H1 (cell line): ENCODE results near the gene PGLYRP2.

Experiments
- CHD1 ChIP-seq: IDR thresholded peaks from 2 replicates; pipeline ENCODE4 v1.6.1; 2012; ENCODE audit warnings: low read depth, low read length, improper control_type of control experiment
- EP300 ChIP-seq, 2 experiments: IDR thresholded peaks; 1 replicate in 1 of 2; 2 replicates in 1 of 2; pipeline ENCODE4 v1.6.1; 2011 to 2012; ENCODE audit warnings: low read depth in 2 of 2, low read length in 2 of 2, mild to moderate bottlenecking in 2 of 2, borderline replicate concordance in 1 of 2, inconsistent platforms in 1 of 2, moderate library complexity in 1 of 2
- EZH2 ChIP-seq: fragments of 200-600 bp; sonication (generic); IDR thresholded peaks from 2 replicates; pipeline ENCODE4 v1.7.1; 2012; ENCODE audit warnings: low read depth, mild to moderate bottlenecking, moderate library complexity, low read length, inconsistent platforms; ENCODE audit not compliant: severe bottlenecking
- GABPA ChIP-seq: IDR thresholded peaks from 2 replicates; pipeline ENCODE4 v1.6.1; 2011; ENCODE audit warnings: mild to moderate bottlenecking, low read length, moderate library complexity, borderline replicate concordance; ENCODE audit not compliant: insufficient read depth
- MAFK ChIP-seq: IDR thresholded peaks from 2 replicates; pipeline ENCODE4 v1.6.1; 2012; ENCODE audit warnings: low read depth, mild to moderate bottlenecking, improper control_type of control experiment, low read length
- POLR2A ChIP-seq, 2 experiments: IDR thresholded peaks; 1 replicate in 1 of 2; 2 replicates in 1 of 2; pipeline ENCODE4 v1.6.1; 2011; ENCODE audit warnings: low read depth in 2 of 2, low read length in 2 of 2, mild to moderate bottlenecking in 2 of 2; ENCODE audit errors: control extremely low read depth in 1 of 2
- POLR2AphosphoS5 ChIP-seq: IDR thresholded peaks from 2 replicates; pipeline ENCODE4 v1.6.1; 2011; ENCODE audit warnings: low read depth, low read length
- SIX5 ChIP-seq: IDR thresholded peaks from 2 replicates; pipeline ENCODE4 v1.6.1; 2011; ENCODE audit warnings: mild to moderate bottlenecking, low read depth, low read length
- SP2 ChIP-seq: IDR thresholded peaks from 2 replicates; pipeline ENCODE4 v1.6.1; 2012; ENCODE audit warnings: mild to moderate bottlenecking, low read length, inconsistent platforms
- YY1 ChIP-seq: IDR thresholded peaks from 2 replicates; pipeline ENCODE4 v1.6.1; 2011; ENCODE audit warnings: low read depth, mild to moderate bottlenecking, low read length
- ZNF274 ChIP-seq: IDR thresholded peaks from 2 replicates; pipeline ENCODE4 v1.7.0; 2012; ENCODE audit warnings: low read length, borderline replicate concordance; ENCODE audit errors: extremely low read depth
- TF ChIP-seq, protein P1 (sequence below), 3 experiments: IDR thresholded peaks; 1 replicate in 2 of 3; 2 replicates in 1 of 3; pipeline versions ENCODE4 v1.5.1 to v1.6.1; 2011; ENCODE audit warnings: low read length in 3 of 3, mild to moderate bottlenecking in 3 of 3, inconsistent platforms in 2 of 3, low read depth in 1 of 3, moderate library complexity in 1 of 3; ENCODE audit not compliant: insufficient read depth in 1 of 3; ENCODE audit errors: control extremely low read depth in 1 of 3
- TF ChIP-seq, protein P2 (sequence below): IDR thresholded peaks from 2 replicates; pipeline ENCODE4 v1.6.1; 2011; ENCODE audit warnings: low read length, improper control_type of control experiment

DNA sequence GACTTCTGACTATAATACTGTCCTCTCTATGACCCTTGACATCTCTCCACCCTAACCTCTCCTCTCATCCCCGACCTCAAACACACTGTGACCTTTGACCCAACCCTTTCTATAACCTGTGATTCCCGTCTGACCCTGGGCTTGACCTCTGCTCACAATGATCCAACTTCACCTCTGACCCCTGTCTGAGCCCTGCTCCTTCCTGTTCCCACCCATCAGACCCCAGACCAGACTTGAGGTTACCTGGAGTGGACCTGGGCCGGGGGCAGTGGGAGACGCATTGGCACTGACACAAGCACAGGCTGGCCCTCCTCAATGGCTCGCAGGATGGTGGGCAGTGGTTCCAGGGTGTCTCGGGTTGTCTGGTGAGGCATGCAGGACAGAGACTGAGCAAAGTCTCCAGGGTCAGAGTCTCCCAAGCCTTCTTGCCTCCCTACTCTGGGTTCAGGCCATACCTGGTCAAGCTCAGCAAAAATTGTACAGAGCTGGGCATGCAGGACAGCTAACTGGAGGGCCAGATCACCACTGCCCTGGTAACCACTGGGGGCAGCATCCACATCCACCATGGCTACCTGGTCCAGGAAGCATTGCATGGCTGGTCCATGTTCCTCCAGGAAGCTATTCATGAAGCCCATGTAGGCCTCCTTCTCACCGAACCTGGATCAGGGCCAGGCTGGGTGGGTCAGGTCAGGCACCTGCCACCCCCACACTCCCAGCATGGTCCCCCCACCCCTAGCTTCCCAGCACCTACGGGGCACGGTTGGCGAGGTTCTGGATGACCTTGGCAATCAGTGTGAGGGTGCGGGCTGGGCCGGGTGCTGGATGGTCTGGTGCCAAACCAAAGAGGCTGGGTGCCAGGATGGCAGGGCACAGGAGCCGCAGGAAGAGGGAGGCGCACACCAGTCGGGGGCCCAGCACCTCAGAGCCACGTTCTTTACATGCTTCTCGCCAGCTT lies 25.1 kb downstream of the PGLYRP2 start:
- TF ChIP-seq POLR2AphosphoS5 (no peak), GABPA (no peak), MAFK (no peak), EZH2 (no peak), SP2 (no peak), EP300 (IDR thresholded peaks at IDR 0.05; ENCODE audit: borderline replicate concordance in 1 of 2, low read depth in 2 of 2, low read length in 2 of 2) (no peak), SIX5 (no peak), ZNF274 (no peak), POLR2A (IDR thresholded peaks at IDR 0.05; ENCODE audit: control extremely low read depth in 1 of 2, low read depth in 2 of 2, low read length in 2 of 2) (no peak), YY1 (no peak), CHD1 (no peak)
- TF ChIP-seq, protein P1, sequence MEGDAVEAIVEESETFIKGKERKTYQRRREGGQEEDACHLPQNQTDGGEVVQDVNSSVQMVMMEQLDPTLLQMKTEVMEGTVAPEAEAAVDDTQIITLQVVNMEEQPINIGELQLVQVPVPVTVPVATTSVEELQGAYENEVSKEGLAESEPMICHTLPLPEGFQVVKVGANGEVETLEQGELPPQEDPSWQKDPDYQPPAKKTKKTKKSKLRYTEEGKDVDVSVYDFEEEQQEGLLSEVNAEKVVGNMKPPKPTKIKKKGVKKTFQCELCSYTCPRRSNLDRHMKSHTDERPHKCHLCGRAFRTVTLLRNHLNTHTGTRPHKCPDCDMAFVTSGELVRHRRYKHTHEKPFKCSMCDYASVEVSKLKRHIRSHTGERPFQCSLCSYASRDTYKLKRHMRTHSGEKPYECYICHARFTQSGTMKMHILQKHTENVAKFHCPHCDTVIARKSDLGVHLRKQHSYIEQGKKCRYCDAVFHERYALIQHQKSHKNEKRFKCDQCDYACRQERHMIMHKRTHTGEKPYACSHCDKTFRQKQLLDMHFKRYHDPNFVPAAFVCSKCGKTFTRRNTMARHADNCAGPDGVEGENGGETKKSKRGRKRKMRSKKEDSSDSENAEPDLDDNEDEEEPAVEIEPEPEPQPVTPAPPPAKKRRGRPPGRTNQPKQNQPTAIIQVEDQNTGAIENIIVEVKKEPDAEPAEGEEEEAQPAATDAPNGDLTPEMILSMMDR (IDR thresholded peaks at IDR 0.05; ENCODE audit: control extremely low read depth in 1 of 3, insufficient read depth in 1 of 3, low read depth in 1 of 3, low read length in 3 of 3), result peak in 2 of 3 experiments; percentile 56 to 67; a peak in 2 of 4 replicates
- TF ChIP-seq, protein P2, sequence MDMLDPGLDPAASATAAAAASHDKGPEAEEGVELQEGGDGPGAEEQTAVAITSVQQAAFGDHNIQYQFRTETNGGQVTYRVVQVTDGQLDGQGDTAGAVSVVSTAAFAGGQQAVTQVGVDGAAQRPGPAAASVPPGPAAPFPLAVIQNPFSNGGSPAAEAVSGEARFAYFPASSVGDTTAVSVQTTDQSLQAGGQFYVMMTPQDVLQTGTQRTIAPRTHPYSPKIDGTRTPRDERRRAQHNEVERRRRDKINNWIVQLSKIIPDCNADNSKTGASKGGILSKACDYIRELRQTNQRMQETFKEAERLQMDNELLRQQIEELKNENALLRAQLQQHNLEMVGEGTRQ, result no peak
